DOHH2 (cell line): Measurements from ENCODE around the gene ABCD4.

Experiments used
- H3F3A ChIP-seq: fragments of 200-600 bp; sonication (generic), shearing (Covaris generic); 2 replicates; pipeline ENCODE4 v1.6.0; 2016; ENCODE audit warnings: antibody characterized with exemption, mild to moderate bottlenecking; ENCODE audit not compliant: control insufficient read depth, insufficient read depth
- H3K27ac ChIP-seq: fragments of 200-600 bp; sonication (generic); 2 replicates; pipeline ENCODE4 v1.5.1; 2014; ENCODE audit warnings: low read depth, mild to moderate bottlenecking, low read length, moderate library complexity
- H3K27me3 ChIP-seq: fragments of 200-600 bp; sonication (generic); 2 replicates; pipeline ENCODE4 v1.6.1; 2014; ENCODE audit warnings: mild to moderate bottlenecking, low read length, mixed read lengths; ENCODE audit not compliant: control insufficient read depth
- H3K36me3 ChIP-seq: fragments of 200-600 bp; sonication (generic); 2 replicates; pipeline ENCODE4 v1.6.1; 2014; ENCODE audit warnings: mild to moderate bottlenecking, low read length, moderate library complexity, mixed read lengths; ENCODE audit not compliant: control insufficient read depth
- H3K4me1 ChIP-seq: fragments of 200-600 bp; sonication (generic); 2 replicates; pipeline ENCODE4 v1.6.1; 2014; ENCODE audit warnings: mild to moderate bottlenecking, low read length, mixed read lengths; ENCODE audit not compliant: control insufficient read depth
- H3K4me2 ChIP-seq: fragments of 200-600 bp; sonication (generic); 2 replicates; pipeline ENCODE4 v1.6.0; 2014; ENCODE audit warnings: mild to moderate bottlenecking, low read length, moderate library complexity
- H3K4me3 ChIP-seq: fragments of 200-600 bp; sonication (generic); 2 replicates; pipeline ENCODE4 v1.5.1; 2014; ENCODE audit warnings: mild to moderate bottlenecking, low read length, mixed read lengths
- H3K79me2 ChIP-seq: fragments of 200-600 bp; sonication (generic); 2 replicates; pipeline ENCODE4 v1.6.1; 2014; ENCODE audit warnings: mild to moderate bottlenecking, low read length, mixed read lengths; ENCODE audit not compliant: control insufficient read depth
- H3K9me2 ChIP-seq: fragments of 200-600 bp; sonication (generic); replicated peaks from 2 replicates; pipeline ENCODE4 v1.6.1; 2014; ENCODE audit warnings: mild to moderate bottlenecking, low read length, mixed read lengths; ENCODE audit not compliant: control insufficient read depth
- H3K9me3 ChIP-seq: fragments of 200-600 bp; sonication (generic); 2 replicates; pipeline ENCODE4 v1.6.1; 2014; ENCODE audit warnings: antibody characterized with exemption, low read length, mixed read lengths; ENCODE audit not compliant: control insufficient read depth, insufficient read depth
- H4K20me1 ChIP-seq: fragments of 200-600 bp; sonication (generic); 2 replicates; pipeline ENCODE4 v1.6.0; 2014; ENCODE audit warnings: low read depth, mild to moderate bottlenecking, antibody characterized with exemption, low read length, moderate library complexity; ENCODE audit not compliant: control insufficient read depth, insufficient read depth
- EZH2phosphoT487 ChIP-seq: fragments of 200-600 bp; sonication (generic); IDR thresholded peaks from 2 replicates; pipeline ENCODE4 v1.6.1; 2017; ENCODE audit warnings: borderline replicate concordance, mild to moderate bottlenecking, antibody characterized with exemption, low read length, moderate library complexity, mixed read lengths
- TF ChIP-seq, protein P1 (sequence below): fragments of 200-600 bp; sonication (generic); IDR thresholded peaks from one replicate; pipeline ENCODE4 v1.5.1; 2014; ENCODE audit warnings: antibody characterized with exemption, mild to moderate bottlenecking, low read depth, low read length; ENCODE audit not compliant: poor library complexity, severe bottlenecking

ABCD4 gene

DNA sequence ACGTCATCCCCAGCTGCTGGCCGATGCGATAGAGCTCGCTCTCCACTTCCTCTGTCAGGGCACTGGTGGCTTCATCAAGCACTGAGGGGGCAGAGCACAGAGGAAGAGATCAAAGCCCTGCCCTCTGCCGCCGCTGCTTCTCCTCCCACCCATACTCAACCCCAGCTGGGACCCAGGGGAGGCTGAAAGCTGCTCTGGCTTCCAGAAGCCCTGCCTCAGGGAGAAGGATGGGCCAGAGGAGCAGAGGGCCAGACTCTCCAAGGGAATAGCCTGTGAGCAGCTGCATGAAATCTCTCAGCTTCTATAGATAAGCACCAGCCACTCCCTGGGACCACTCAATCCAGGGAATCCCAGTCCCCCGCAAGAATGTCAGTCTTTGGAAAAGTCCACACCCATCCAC lies 16.0 kb downstream of the ABCD4 start:
- H3F3A ChIP-seq, result no peaks in the 10 kb centered on the region
- H3K9me2 ChIP-seq, result no peaks in the 10 kb centered on the region
- H4K20me1 ChIP-seq, result no peaks in the 10 kb centered on the region
- H3K27me3 ChIP-seq, result no peaks in the 10 kb centered on the region
- no peaks in the 10 kb centered on the region for H3K4me1 ChIP-seq
- peaks cover 53% of the 10 kb centered on the region for H3K36me3 ChIP-seq
- TF ChIP-seq, protein P1, sequence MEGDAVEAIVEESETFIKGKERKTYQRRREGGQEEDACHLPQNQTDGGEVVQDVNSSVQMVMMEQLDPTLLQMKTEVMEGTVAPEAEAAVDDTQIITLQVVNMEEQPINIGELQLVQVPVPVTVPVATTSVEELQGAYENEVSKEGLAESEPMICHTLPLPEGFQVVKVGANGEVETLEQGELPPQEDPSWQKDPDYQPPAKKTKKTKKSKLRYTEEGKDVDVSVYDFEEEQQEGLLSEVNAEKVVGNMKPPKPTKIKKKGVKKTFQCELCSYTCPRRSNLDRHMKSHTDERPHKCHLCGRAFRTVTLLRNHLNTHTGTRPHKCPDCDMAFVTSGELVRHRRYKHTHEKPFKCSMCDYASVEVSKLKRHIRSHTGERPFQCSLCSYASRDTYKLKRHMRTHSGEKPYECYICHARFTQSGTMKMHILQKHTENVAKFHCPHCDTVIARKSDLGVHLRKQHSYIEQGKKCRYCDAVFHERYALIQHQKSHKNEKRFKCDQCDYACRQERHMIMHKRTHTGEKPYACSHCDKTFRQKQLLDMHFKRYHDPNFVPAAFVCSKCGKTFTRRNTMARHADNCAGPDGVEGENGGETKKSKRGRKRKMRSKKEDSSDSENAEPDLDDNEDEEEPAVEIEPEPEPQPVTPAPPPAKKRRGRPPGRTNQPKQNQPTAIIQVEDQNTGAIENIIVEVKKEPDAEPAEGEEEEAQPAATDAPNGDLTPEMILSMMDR, result no peak
- no peak for TF ChIP-seq EZH2phosphoT487
- H3K9me3 ChIP-seq, result no peaks in the 10 kb centered on the region
- no peak overlapping the region for H3K4me3 ChIP-seq
- no peak overlapping the region for H3K4me2 ChIP-seq
- H3K79me2 ChIP-seq, result no peaks in the 10 kb centered on the region
- no peak overlapping the region for H3K27ac ChIP-seq

DNA sequence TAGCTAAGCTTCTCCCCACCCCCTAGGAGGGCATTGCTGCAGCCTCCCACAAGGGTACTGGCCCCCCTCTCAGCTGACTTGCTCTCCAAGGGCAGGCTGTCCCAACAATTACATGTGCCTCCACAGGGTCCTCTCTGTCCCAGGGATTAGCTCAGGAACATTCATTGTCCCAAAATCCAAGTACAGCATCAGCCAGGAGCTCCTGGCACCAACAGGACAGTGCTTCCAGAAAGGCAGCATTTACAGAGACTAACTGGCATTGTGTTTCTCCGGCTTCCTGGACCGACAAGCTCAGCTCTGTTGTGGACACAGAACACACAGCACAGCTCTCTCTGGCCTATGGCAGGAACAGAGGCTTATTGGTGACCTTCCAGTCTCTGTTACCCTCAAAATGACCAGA lies 21.7 kb downstream of the ABCD4 start:
- Histone ChIP-seq H3K79me2 (no peaks in the 10 kb centered on the region), H3K27ac (no peak overlapping the region), H3K4me1 (peaks cover 14% of the 10 kb centered on the region), H3K36me3 (peaks cover 15% of the 10 kb centered on the region), H3K27me3 (no peaks in the 10 kb centered on the region), H3K9me3 (no peaks in the 10 kb centered on the region), H4K20me1 (no peaks in the 10 kb centered on the region), H3K4me2 (no peak overlapping the region), H3F3A (no peaks in the 10 kb centered on the region), H3K4me3 (no peak overlapping the region), H3K9me2 (no peaks in the 10 kb centered on the region)
- TF ChIP-seq, protein P1, result no peak
- no peak for TF ChIP-seq EZH2phosphoT487

GRCh38 chr14:74278080-74278479 lies 24.7 kb downstream of the ABCD4 start:
- H3K27ac ChIP-seq, result no peak overlapping the region
- no peak overlapping the region for H3K4me2 ChIP-seq
- H4K20me1 ChIP-seq, result no peaks in the 10 kb centered on the region
- no peaks in the 10 kb centered on the region for H3K79me2 ChIP-seq
- H3K4me3 ChIP-seq, result no peak overlapping the region
- peaks cover 14% of the 10 kb centered on the region for H3K4me1 ChIP-seq
- H3F3A ChIP-seq, result no peaks in the 10 kb centered on the region
- peaks cover under 1% of the 10 kb centered on the region for H3K36me3 ChIP-seq
- no peaks in the 10 kb centered on the region for H3K9me3 ChIP-seq
- no peak for TF ChIP-seq EZH2phosphoT487
- TF ChIP-seq, protein P1, result no peak
- no peaks in the 10 kb centered on the region for H3K9me2 ChIP-seq
- H3K27me3 ChIP-seq, result no peaks in the 10 kb centered on the region
